Uterus (tissue), 2 donors: ENCODE results near the gene CIC.

Experiments
- CTCF ChIP-seq, 4 experiments: fragments of 200-600 bp in 2 of 4; fragments of 450-650 bp in 2 of 4; sonication (generic) in 2 of 4; IDR thresholded peaks; one replicate each; pipeline ENCODE4 v1.5.1; 2016 to 2019; ENCODE audit warnings: antibody characterized with exemption in 4 of 4, mild to moderate bottlenecking in 2 of 4, moderate library complexity in 1 of 4
- POLR2A ChIP-seq, 2 donors: fragments of 450-650 bp; IDR thresholded peaks; one replicate each; pipeline ENCODE4 v1.6.1; 2016; ENCODE audit warnings: antibody characterized with exemption in 2 of 2, mild to moderate bottlenecking in 1 of 2, moderate library complexity in 1 of 2

GRCh38 chr19:42292042-42292960, 23.2 kb downstream of the CIC start:
- TF ChIP-seq POLR2A (IDR thresholded peaks at IDR 0.05) (no peak), CTCF (IDR thresholded peaks at IDR 0.05) (no peak)
